ENCODE data around the gene MAP7D1.
"Not testable (repeated sequence)": the region's sequence is repeated elsewhere in the genome, so short reads cannot be mapped to it uniquely, and the experiment has no call there.

MAP7D1 gene

DNA sequence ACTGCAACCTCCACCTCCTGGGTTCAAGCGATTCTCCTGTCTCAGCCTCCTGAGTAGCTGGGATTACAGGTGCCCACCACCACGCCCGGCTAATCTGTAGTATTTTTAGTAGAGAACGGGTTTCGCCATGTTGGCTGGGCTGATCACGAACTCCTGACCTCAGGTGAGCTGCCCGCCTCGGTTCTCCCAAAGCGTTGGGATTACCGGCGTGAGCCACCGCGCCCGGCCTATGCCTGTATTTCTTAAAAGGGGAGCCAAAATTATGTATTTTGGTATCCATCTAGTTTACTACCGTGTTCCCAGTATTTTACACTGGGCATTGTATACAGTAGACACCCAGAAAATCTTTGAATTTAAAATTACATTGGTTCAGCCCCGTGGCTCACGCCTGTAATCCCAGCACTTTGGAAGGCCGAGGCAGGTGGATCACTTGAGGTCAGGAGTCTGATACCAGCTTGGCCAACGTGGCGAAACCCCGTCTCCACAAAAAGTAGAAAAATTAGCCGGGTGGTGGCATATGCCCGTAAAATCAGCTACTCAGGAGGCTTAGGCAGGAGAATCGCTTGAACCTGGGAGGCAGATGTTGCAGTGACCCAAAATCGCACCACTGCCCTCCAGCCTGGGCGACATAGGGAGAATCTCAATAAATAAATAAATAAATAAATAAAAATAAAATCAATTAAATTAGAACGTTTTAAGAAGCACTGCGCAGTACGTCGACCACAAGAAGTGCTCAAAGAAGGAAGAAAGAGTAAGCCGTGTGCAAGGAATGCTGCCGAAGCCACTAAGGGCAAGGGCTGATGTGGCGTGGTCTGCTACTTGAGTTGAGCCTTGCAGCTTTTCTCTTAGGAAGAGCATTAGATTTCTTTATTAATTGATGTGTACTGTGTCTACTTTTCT lies 66.8 kb downstream of the MAP7D1 start:
- intact Hi-C loops (cut with micrococcal nuclease): loop anchor here (1.0 to 5.0 kb wide), 2 partner anchors 19 to 35 kb away; no protein-coding TSS in a partner anchor

DNA sequence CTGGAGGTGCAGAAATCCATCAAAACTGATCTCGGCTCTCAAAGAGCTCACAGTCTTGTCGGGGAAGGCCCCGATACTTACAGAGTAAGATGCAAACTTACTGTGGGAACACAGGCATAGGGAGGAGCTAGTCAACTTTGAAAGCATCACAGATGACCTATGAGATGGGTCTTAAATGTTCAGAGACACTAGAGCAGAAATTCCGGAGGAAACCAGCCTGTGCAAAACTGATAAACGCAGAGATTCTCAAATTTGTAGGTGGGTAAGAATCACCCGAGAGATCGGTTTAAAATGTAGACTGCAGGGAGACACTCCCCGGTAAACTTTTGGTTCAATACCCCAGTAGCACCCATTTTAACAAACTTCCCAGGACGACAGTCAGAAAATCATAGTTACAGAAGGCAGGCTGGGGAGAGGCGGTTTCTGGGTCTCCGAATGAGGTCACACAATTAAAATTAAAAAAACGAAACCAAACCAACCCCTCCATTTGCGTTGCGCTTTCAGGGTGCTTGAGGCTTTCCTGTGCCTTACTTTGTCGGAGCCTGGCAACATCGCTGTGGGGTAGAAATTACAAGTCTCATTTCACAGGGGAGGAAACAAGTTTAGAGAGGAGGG lies 67.5 kb downstream of the MAP7D1 start:
- Mint-ChIP-seq H3K27ac (peak overlapping the region; percentile 99), H3K4me1 (ENCODE audit: low read depth) (peaks cover 34% of the 10 kb centered on the region), H3K4me3 (peak overlapping the region; percentile 98), H3K27me3 (no peaks in the 10 kb centered on the region), H3K9me3 (no peaks in the 10 kb centered on the region), H3K36me3 (ENCODE audit: low read depth) (peaks cover 44% of the 10 kb centered on the region)
- intact Hi-C loops (cut with micrococcal nuclease): loop anchor here (1.0 to 5.0 kb wide), 2 partner anchors 20 to 36 kb away; no protein-coding TSS in a partner anchor

More for the DNA sequence above, 66.8 kb downstream of the MAP7D1 start:
- peaks cover 34% of the 10 kb centered on the region for H3K4me1 Mint-ChIP-seq (ENCODE audit: low read depth)
- peak overlapping the region; percentile 99 for H3K27ac Mint-ChIP-seq
- H3K27me3 Mint-ChIP-seq: no peaks in the 10 kb centered on the region
- peak overlapping the region; percentile 98 for H3K4me3 Mint-ChIP-seq
- peaks cover 36% of the 10 kb centered on the region for H3K36me3 Mint-ChIP-seq (ENCODE audit: low read depth)
- no peaks in the 10 kb centered on the region for H3K9me3 Mint-ChIP-seq

DNA sequence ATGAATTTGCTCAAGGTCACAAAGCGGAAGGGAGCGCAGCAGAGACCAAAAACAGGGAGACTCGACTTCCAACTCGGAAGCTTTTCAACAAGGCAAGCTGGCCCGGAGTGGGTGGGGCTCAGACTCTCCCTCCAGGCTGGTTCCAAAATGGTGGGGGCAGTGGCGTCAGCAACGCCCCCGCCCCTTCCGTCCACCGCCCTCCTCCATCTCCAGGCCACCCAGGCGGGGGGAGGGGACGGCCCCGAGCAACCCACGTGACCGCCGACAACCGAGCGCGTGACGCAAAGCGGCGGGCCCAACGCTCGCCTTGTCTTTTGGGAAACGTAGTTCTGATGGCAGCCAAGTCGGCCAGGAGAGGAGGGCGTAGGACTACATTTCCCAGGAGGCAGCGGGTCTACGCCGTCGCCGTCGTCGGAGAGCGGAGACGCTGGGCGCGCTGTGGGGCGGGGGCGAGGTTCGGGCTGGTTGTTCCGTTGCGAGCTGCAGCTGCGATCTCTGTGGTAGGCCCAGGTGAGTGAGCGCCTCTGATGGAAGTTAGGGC lies 68.1 kb downstream of the MAP7D1 start, which contains the start of gene THRAP3:
Gene THRAP3, plus strand, starts transcription at position 448 of the 541 bp plus-strand sequence. CDS start 58,121 bp downstream, outside the sequence.
- Mint-ChIP-seq H3K4me1 (ENCODE audit: low read depth) (peaks cover 34% of the 10 kb centered on the region), H3K27me3 (no peaks in the 10 kb centered on the region), H3K4me3 (peak within 1 kb of the TSS; percentile 98), H3K9me3 (no peaks in the 10 kb centered on the region), H3K36me3 (ENCODE audit: low read depth) (peaks cover 50% of the 10 kb centered on the region), H3K27ac (peak within 1 kb of the TSS; percentile 99)
- intact Hi-C loops (cut with micrococcal nuclease): loop anchor here (1.0 to 5.0 kb wide), 3 partner anchors 21 to 75 kb away; partner anchors contain the start of gene TRAPPC3

DNA sequence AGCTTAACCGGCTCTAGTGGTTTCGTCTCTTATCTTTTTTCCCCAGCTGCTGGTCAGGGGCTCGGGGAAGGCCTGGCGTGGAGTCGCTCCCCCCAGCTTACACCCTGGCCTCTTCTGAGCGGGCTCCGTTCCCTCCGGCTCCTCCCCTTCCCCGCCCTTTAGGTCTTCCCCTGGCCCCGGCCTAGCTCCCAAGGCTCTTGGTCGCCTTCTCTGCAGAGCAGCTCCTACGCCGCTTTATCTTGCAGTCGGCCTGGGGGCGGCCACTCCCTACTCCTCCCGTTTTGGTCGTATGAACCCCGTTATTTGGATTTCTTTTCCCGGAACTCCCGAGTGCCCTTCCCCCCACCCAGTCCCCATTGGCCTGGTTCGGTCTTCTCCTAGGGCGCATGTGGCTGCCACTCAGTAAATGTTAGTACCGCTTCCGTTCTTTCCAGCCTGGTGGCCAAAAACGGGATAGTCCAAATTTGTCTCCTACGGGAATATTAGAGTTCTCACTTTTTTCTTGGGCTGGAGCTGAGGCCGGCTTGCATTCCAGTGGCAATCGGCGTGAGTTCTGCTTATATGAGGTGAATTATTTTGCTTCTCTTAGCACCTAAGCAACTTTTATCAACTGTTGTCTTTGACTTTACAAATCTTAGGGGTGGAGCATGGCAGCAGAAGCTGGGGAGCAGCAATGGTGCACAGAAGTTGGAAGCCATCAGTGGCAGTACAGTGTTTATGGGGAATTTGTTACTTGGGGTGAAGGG lies 68.8 kb downstream of the MAP7D1 start:
- no peaks in the 10 kb centered on the region for H3K9me3 Mint-ChIP-seq
- intact Hi-C loops (cut with micrococcal nuclease): loop anchor here (1.0 to 5.0 kb wide), 2 partner anchors 37 to 75 kb away; partner anchors contain the start of gene TRAPPC3
- H3K27me3 Mint-ChIP-seq: no peaks in the 10 kb centered on the region
- peaks cover 56% of the 10 kb centered on the region for H3K36me3 Mint-ChIP-seq (ENCODE audit: low read depth)
- H3K4me1 Mint-ChIP-seq (ENCODE audit: low read depth): peaks cover 34% of the 10 kb centered on the region
- H3K27ac Mint-ChIP-seq: peak overlapping the region; percentile 99
- H3K4me3 Mint-ChIP-seq: peak overlapping the region; percentile 98

DNA sequence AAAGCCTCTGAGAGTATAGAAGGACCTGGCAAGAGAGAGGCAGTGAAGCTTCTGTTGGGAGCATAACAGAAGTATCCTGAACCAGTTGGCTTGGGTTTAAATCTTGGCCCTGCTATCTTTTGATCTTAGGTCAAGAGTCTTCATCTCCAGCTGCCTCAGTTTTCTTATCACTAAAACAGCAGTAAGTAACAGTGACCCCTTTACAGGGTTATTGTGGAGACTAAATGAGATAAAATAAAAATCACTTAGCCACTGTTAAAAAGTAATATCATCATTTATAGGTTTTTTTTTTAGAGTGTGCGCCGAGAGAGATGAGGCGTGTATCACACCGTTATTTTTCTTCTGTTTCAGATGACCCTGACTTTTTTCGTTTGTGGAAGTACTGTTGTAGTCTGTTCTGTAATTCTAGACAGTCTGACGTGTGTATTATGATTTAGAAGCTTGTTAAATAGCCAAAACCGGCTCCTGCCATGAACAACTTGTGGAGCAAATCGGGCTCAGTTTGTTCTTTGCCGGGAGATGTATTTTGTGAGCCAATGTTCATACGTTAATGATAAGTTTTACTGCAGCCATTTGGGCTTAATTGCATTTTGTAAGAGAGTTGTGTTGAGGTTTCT lies 69.4 kb downstream of the MAP7D1 start:
- Mint-ChIP-seq H3K4me3 (peak overlapping the region; percentile 98), H3K27me3 (no peaks in the 10 kb centered on the region), H3K27ac (peak overlapping the region; percentile 99), H3K9me3 (no peaks in the 10 kb centered on the region), H3K36me3 (ENCODE audit: low read depth) (peaks cover 63% of the 10 kb centered on the region), H3K4me1 (ENCODE audit: low read depth) (peaks cover 34% of the 10 kb centered on the region)
- intact Hi-C loops (cut with micrococcal nuclease): no loop called here

DNA sequence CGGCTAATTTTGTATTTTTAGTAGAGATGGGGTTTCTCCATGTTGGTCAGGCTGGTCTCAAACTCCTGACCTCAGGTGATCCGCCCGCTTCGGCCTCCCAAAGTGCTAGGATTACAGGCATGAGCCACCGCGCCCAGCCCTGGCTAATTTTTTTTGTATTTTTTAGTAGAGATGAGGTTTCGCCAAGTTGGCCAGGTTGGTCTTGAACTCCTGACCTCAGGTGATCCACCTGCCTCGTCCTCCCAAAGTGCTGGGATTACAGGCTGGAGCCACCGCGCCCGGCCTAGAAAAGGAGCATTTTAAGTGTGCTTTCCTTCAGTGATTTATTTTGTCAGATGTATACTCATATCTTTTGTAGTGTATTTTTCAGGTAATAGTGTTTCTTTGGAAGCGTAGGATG lies 74.3 kb downstream of the MAP7D1 start:
- peaks cover 36% of the 10 kb centered on the region for H3K4me1 Mint-ChIP-seq (ENCODE audit: low read depth)
- H3K36me3 Mint-ChIP-seq (ENCODE audit: low read depth): peaks cover 92% of the 10 kb centered on the region
- intact Hi-C loops (cut with micrococcal nuclease); H3K4me3 Mint-ChIP-seq; H3K27me3 Mint-ChIP-seq; H3K9me3 Mint-ChIP-seq; H3K27ac Mint-ChIP-seq: not testable (repeated sequence)
